H1 (cell line): ENCODE data around the gene ABHD16A. TPM values are rescaled to one million over a fixed set of nuclear protein-coding genes. Genes with fewer than 3 reads are reported as not detected.

ENCODE experiments used
- CTCF ChIA-PET: fragments of 300-600 bp; sonication (Branson Sonifier 250); formaldehyde crosslinking; loops from one replicate; lab custom pipeline; 2021; ENCODE audit not compliant: partially characterized antibody; lab: Charles Lee
- POLR2A ChIA-PET: fragments of 300-600 bp; sonication (Branson Sonifier 250); formaldehyde crosslinking; loops from one replicate; lab custom pipeline; 2021; ENCODE audit warnings: inconsistent platforms; ENCODE audit not compliant: partially characterized antibody; lab: Charles Lee
- DNase-seq, 2 experiments: peaks; one replicate each; pipeline versions ENCODE4 v3.0.0 to v3.0.0-alpha.2; 2010 to 2022; ENCODE audit warnings: low spot score in 2 of 2, low read depth in 1 of 2, mixed read lengths in 1 of 2
- FAIRE-seq: peaks from 2 replicates; lab custom pipeline; 2011; peaks lifted over from hg19 to GRCh38; lab: Jason Lieb, UNC
- H2AFZ ChIP-seq: 2 replicates; pipeline ENCODE4 v1.8.1; 2012; ENCODE audit warnings: low read length, inconsistent platforms
- H2AK5ac ChIP-seq: 2 replicates; pipeline ENCODE4 v1.6.1; 2013; ENCODE audit warnings: low read depth, low read length
- H2BK120ac ChIP-seq: replicated peaks from 2 replicates; pipeline ENCODE3; 2013; ENCODE audit warnings: low read depth, low read length, inconsistent platforms
- H2BK12ac ChIP-seq: 2 replicates; pipeline ENCODE4 v1.6.1; 2013; ENCODE audit warnings: low read depth, low read length
- H2BK15ac ChIP-seq: 2 replicates; pipeline ENCODE4 v1.6.1; 2013; ENCODE audit warnings: low read length
- H2BK20ac ChIP-seq: 2 replicates; pipeline ENCODE4 v1.6.1; 2013; ENCODE audit warnings: low read length
- H2BK5ac ChIP-seq: 2 replicates; pipeline ENCODE4 v1.6.1; 2013; ENCODE audit warnings: low read depth, low read length
- H3K14ac ChIP-seq: 2 replicates; pipeline ENCODE4 v1.6.1; 2013; ENCODE audit warnings: inconsistent platforms; ENCODE audit not compliant: insufficient read length
- H3K18ac ChIP-seq: 2 replicates; pipeline ENCODE4 v1.6.1; 2013; ENCODE audit warnings: low read length; ENCODE audit errors: extremely low read depth
- H3K23ac ChIP-seq: 2 replicates; pipeline ENCODE4 v1.6.1; 2013; ENCODE audit warnings: inconsistent platforms; ENCODE audit not compliant: insufficient read length
- H3K23me2 ChIP-seq: 2 replicates; pipeline ENCODE4 v1.6.1; 2013; ENCODE audit warnings: low read depth, low read length
- H3K27ac ChIP-seq: 2 replicates; pipeline ENCODE4 v1.6.1; 2011; ENCODE audit warnings: low read depth, low read length, inconsistent platforms
- H3K27me3 ChIP-seq, 4 experiments: replicated peaks in 1 of 4; 1 replicate in 1 of 4; 2 replicates in 3 of 4; pipeline versions ENCODE4 v1.6.1 to v1.8.1; 2011 to 2013; ENCODE audit warnings: low read length in 3 of 4, mild to moderate bottlenecking in 3 of 4, inconsistent platforms in 2 of 4, mixed read lengths in 2 of 4, moderate library complexity in 1 of 4; ENCODE audit not compliant: control insufficient read depth in 3 of 4, insufficient read depth in 3 of 4; ENCODE audit errors: extremely low read depth in 1 of 4
- H3K36me3 ChIP-seq, 4 experiments: 2 replicates each; pipeline versions ENCODE4 v1.6.1 to v1.8.1; 2011 to 2013; ENCODE audit warnings: mild to moderate bottlenecking in 4 of 4, low read length in 3 of 4, moderate library complexity in 2 of 4, control low read depth in 1 of 4, inconsistent platforms in 1 of 4; ENCODE audit not compliant: insufficient read depth in 4 of 4, control insufficient read depth in 2 of 4
- H3K4ac ChIP-seq: replicated peaks from 2 replicates; pipeline ENCODE3; 2013; ENCODE audit warnings: low read length, low read depth, mixed read lengths, inconsistent platforms; ENCODE audit not compliant: insufficient read length
- H3K4me1 ChIP-seq, 4 experiments: replicated peaks in 1 of 4; 1 replicate in 1 of 4; 2 replicates in 3 of 4; pipeline versions ENCODE4 v1.6.1 to v1.8.1; 2011 to 2013; ENCODE audit warnings: low read length in 3 of 4, inconsistent platforms in 2 of 4, mixed read lengths in 1 of 4; ENCODE audit not compliant: insufficient read depth in 4 of 4, control insufficient read depth in 3 of 4
- H3K4me2 ChIP-seq, 2 experiments: 2 replicates each; pipeline versions ENCODE4 v1.6.1 to v1.8.1; 2011 to 2013; ENCODE audit warnings: low read depth in 2 of 2, low read length in 2 of 2, control low read depth in 1 of 2, inconsistent platforms in 1 of 2, mild to moderate bottlenecking in 1 of 2; ENCODE audit not compliant: insufficient read depth in 1 of 2
- H3K4me3 ChIP-seq, 4 experiments: fragments of 200-600, 300-600 bp in 1 of 4; sonication (generic), shearing (Covaris generic), sonication (Bioruptor Twin) in 1 of 4; 2 replicates each; pipeline versions ENCODE4 v1.5.1 to v1.8.1; 2011 to 2016; ENCODE audit warnings: low read length in 4 of 4, low read depth in 3 of 4, control low read depth in 2 of 4, inconsistent platforms in 2 of 4, mild to moderate bottlenecking in 2 of 4, mixed read lengths in 1 of 4, moderate library complexity in 1 of 4; ENCODE audit not compliant: insufficient read depth in 2 of 4; ENCODE audit errors: extremely low read depth in 1 of 4
- H3K56ac ChIP-seq: replicated peaks from 2 replicates; pipeline ENCODE3; 2013; ENCODE audit warnings: low read depth, mild to moderate bottlenecking, mixed read lengths, low read length, inconsistent platforms; ENCODE audit not compliant: insufficient read length
- H3K79me1 ChIP-seq: 2 replicates; pipeline ENCODE4 v1.6.1; 2013; ENCODE audit warnings: low read depth, low read length, control low read depth
- H3K79me2 ChIP-seq, 2 experiments: 2 replicates each; pipeline versions ENCODE4 v1.6.1 to v1.8.1; 2012 to 2013; ENCODE audit warnings: low read length in 2 of 2, mild to moderate bottlenecking in 2 of 2, inconsistent platforms in 1 of 2; ENCODE audit not compliant: insufficient read depth in 2 of 2, control insufficient read depth in 1 of 2
- H3K9ac ChIP-seq, 4 experiments: replicated peaks in 1 of 4; 1 replicate in 1 of 4; 2 replicates in 3 of 4; pipeline versions ENCODE4 v1.6.1 to v1.8.1; 2011 to 2013; ENCODE audit warnings: low read depth in 3 of 4, low read length in 3 of 4, control low read depth in 2 of 4, mild to moderate bottlenecking in 2 of 4, moderate library complexity in 2 of 4, inconsistent platforms in 1 of 4; ENCODE audit errors: extremely low read depth in 1 of 4
- H3K9me3 ChIP-seq, 2 experiments: 2 replicates each; pipeline versions ENCODE4 v1.6.1 to v1.8.1; 2012 to 2013; ENCODE audit warnings: mild to moderate bottlenecking in 2 of 2, moderate library complexity in 2 of 2, control low read depth in 1 of 2, inconsistent platforms in 1 of 2, low read depth in 1 of 2, low read length in 1 of 2, mixed read lengths in 1 of 2; ENCODE audit not compliant: insufficient read depth in 2 of 2
- H4K20me1 ChIP-seq, 2 experiments: replicated peaks in 1 of 2; 2 replicates each; pipeline versions ENCODE3 to v1.8.1; 2011 to 2013; ENCODE audit warnings: inconsistent platforms in 2 of 2, low read length in 2 of 2, mild to moderate bottlenecking in 1 of 2; ENCODE audit not compliant: insufficient read depth in 2 of 2, control insufficient read depth in 1 of 2
- H4K5ac ChIP-seq: 2 replicates; pipeline ENCODE4 v1.6.1; 2013; ENCODE audit warnings: low read length, low read depth, mixed read lengths, inconsistent platforms; ENCODE audit not compliant: insufficient read length
- H4K8ac ChIP-seq: 2 replicates; pipeline ENCODE4 v1.8.0; 2013; ENCODE audit warnings: mild to moderate bottlenecking, moderate library complexity, low read length, inconsistent platforms; ENCODE audit not compliant: insufficient read depth; ENCODE audit errors: extremely low read depth
- H4K91ac ChIP-seq: replicated peaks from 2 replicates; pipeline ENCODE3; 2013; ENCODE audit warnings: low read length, mixed read lengths, inconsistent platforms; ENCODE audit not compliant: insufficient read length
- CBX8 ChIP-seq: fragments of 300-800, 300-1000 bp; sonication (generic); IDR thresholded peaks from 2 replicates; pipeline ENCODE4 v1.7.1; 2016; ENCODE audit warnings: low read depth, low read length, borderline replicate concordance
- SUZ12 ChIP-seq: fragments of 200-600 bp; sonication (generic); IDR thresholded peaks from 2 replicates; pipeline ENCODE4 v1.6.1; 2012; ENCODE audit warnings: mild to moderate bottlenecking, inconsistent platforms, low read length, moderate library complexity, mixed read lengths
- WGBS, 2 experiments: shearing (Covaris generic) in 1 of 2; methylation state at CpG; one replicate each; pipeline versions ENCODE4 v1.1.6 to v1.1.7; 2013 to 2015; ENCODE audit warnings: low lambda C conversion rate in 2 of 2, mixed read lengths in 2 of 2, inconsistent platforms in 1 of 2, low coverage in 1 of 2, missing lambda C conversion rate in 1 of 2; ENCODE audit not compliant: insufficient replicate concordance in 2 of 2, insufficient coverage in 1 of 2, insufficient read length in 1 of 2; ENCODE audit errors: extremely low coverage in 1 of 2, missing lambda C conversion rate in 1 of 2; 5-methylcytosine and 5-hydroxymethylcytosine counted together
- polyA plus RNA-seq, 7 experiments: library from polyadenylated mRNA; depleted of rRNA in 3 of 7; stranded (reverse) in 5 of 7; unstranded in 2 of 7; fragments of >200 nt in 5 of 7; fragments of 200-250 nt in 2 of 7; gene quantifications; 1 replicate in 5 of 7; 2 replicates in 1 of 7; 4 replicates in 1 of 7; pipeline versions ENCODE4 v1.2.1 to v1.2.3, GENCODE V29; 2011 to 2013; ENCODE audit warnings: missing spikeins in 2 of 7, mixed read lengths in 2 of 7
- total RNA-seq: library from RNA; stranded (reverse); fragmentation: NEBNext Ultra II Directional; extraction: Animal tissue kit (Norgen Biotek cat#: 25700); gene quantifications from 2 replicates; pipeline ENCODE4 v1.2.1, GENCODE V29; 2021

Gene ABHD16A
- total and polyA plus RNA-seq, 2 of the 8 experiments (the other 6 are each of a cell fraction or from before 2014, with no cell fraction given), result 32.9 to 40.2 TPM

DNA sequence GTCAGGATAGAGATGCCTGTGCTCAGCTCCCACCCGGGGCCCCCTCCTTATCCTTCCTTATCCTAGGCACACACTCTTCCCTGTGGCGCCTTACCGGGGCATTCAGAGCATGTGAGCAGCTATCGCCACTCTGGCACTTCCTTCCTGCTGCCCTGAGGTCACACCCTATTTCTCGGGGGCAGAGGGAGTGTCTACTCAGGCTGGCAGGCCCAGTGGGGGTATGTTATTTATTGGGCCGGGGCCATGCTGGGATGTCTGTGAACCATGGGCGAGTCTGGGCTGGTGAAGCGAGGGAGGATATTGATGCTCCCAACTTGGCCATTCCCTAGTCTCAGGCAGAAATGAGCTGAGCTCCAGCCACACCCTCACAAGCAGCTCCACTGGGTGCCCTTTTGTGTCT lies 8.1 kb upstream of the ABHD16A start:
- H2BK120ac ChIP-seq, result no peak overlapping the region
- H2AFZ ChIP-seq, result no peak overlapping the region
- H3K23ac ChIP-seq, result no peak overlapping the region
- H2BK5ac ChIP-seq, result no peak overlapping the region
- no peaks in the 10 kb centered on the region for H3K36me3 ChIP-seq
- no peak overlapping the region for H2BK15ac ChIP-seq
- H3K27me3 ChIP-seq, result no peaks in the 10 kb centered on the region; a peak in 1 of 7 replicates
- no peak overlapping the region for H2AK5ac ChIP-seq
- no peak overlapping the region for H3K27ac ChIP-seq
- no peak for FAIRE-seq
- no peak overlapping the region for H4K91ac ChIP-seq
- 87% methylated on average over 8 of the region's 8 CpGs; no CpG with 5 or more reads in 1 of the 2 experiments for WGBS, 2 experiments
- peak overlapping the region; percentile 75; the same call in 1 of the 2 replicates for H2BK12ac ChIP-seq
- no peak overlapping the region for H4K5ac ChIP-seq
- H3K56ac ChIP-seq, result no peak overlapping the region
- H3K4ac ChIP-seq, result no peak overlapping the region
- POLR2A ChIA-PET, result interaction anchor here (0.6 to 3.4 kb wide), 13 partner anchors 8 to 164 kb away, joined by 3 to 22 read pairs (median 4); partner anchors contain the start of genes ABHD16A, BAG6, DDAH2 and GPANK1
- DNase-seq, result no peak
- H3K23me2 ChIP-seq, result peaks cover 3% of the 10 kb centered on the region; the same call in 1 of the 2 replicates
- peaks cover 11 to 18% (median 12%) of the 10 kb centered on the region in 4 experiments for H3K4me1 ChIP-seq
- no peaks in the 10 kb centered on the region for H3K79me2 ChIP-seq
- peak overlapping the region; percentile 23; the same call in 1 of the 2 replicates for H4K8ac ChIP-seq
- no peak overlapping the region for H3K18ac ChIP-seq
- no peak overlapping the region for H2BK20ac ChIP-seq
- H4K20me1 ChIP-seq, result no peaks in the 10 kb centered on the region
- no peak overlapping the region for H3K14ac ChIP-seq
- no peak overlapping the region for H3K9ac ChIP-seq
- H3K4me3 ChIP-seq, result no peak overlapping the region
- H3K79me1 ChIP-seq, result no peaks in the 10 kb centered on the region
- TF ChIP-seq CBX8 (no peak), SUZ12 (no peak)
- no peak overlapping the region for H3K4me2 ChIP-seq
- CTCF ChIA-PET, result interaction anchor here (0.8 to 5.7 kb wide), 11 partner anchors 12 to 128 kb away, joined by 3 to 39 read pairs (median 4); partner anchors contain the start of genes DDAH2 and LSM2
- H3K9me3 ChIP-seq, result no peaks in the 10 kb centered on the region
